Hematopoietic multipotent progenitor cell treated with erythropoietin and hydrocortisone succinate and interleukin-3 and kit ligand, for 17 days (in vitro differentiated cells): ENCODE measurements around the gene ARHGEF33.

Source experiments
- DNase-seq: peaks from one replicate; pipeline ENCODE4 v3.0.0-alpha.2; 2015; ENCODE audit warnings: low spot score

Gene ARHGEF33

GRCh38 chr2:39017334-39017733, 127.7 kb downstream of the ARHGEF33 start:
- DNase-seq, result no peak

- DNase-seq, result no peak
These were observed 129.0 kb downstream of the ARHGEF33 start for GRCh38 chr2:39018638-39019037.

DNA sequence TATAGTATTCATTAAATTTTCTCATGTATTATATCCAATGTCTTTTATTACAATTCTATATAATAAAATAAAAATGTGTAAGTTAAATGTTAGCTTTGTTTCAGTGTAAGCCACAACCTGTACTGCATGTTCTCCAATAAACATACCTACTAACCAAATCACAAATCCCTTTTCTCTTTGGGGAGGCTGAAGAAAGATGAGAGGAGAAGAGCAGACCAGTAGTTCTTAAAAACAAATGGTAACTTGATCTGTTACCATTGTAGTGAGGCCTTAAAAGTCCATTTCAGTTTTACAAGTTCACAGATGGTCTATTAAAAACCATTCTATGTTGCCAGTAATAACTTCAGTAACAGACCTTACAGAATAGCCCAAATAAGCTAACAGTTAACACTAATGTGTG, 130.7 kb downstream of the ARHGEF33 start:
- no peak for DNase-seq

DNA sequence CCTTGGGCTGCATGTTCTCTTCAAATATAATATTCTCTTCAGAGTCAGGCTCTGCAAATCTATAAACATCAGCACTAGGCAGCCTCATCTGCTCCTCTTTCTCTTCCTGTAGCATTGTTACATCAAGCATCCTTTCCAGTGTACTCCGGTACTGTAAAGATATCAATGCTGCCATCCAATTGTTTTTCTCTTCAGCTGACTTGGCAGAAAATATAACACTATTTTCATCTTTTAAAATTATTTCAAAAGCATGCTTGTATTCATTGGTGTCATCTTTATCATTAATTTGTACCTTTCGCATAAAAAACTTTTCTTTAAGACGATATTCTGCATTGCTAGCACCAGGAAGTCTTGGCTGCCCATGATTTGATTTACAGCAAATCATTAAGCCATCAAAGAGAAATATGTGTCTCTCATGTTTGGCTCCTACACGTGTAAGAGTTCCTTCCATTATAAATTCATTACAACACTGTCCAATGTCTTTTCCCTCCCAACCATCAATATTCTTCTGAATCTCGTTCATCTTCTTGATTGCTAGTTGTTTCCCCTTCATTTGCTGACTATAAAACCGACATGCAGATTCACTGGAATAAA, 133.1 kb downstream of the ARHGEF33 start:
- no peak for DNase-seq

GRCh38 chr2:39023649-39024048, 134.0 kb downstream of the ARHGEF33 start:
- no peak for DNase-seq

- no peak for DNase-seq
These were observed 135.2 kb downstream of the ARHGEF33 start for GRCh38 chr2:39024833-39025232.
